AG04450 (cell line): ENCODE measurements around the gene DOCK4. TPM values are rescaled to one million over a fixed set of nuclear protein-coding genes. Genes with fewer than 3 reads are reported as not detected.

Source experiments
- CTCF ChIA-PET: fragments of 300-600, 350-600 bp; formaldehyde crosslinking; extraction: SDS; loops from one replicate; lab custom pipeline; 2022; ENCODE audit warnings: antibody characterized with exemption, inconsistent platforms; lab: Charles Lee
- POLR2A ChIA-PET: fragments of 350-600 bp; formaldehyde crosslinking; extraction: SDS; loops from one replicate; lab custom pipeline; 2021; ENCODE audit warnings: antibody characterized with exemption, inconsistent platforms; lab: Yijun Ruan, JAX
- DNase-seq: peaks from one replicate; pipeline ENCODE4 v3.0.0-alpha.2; 2011; ENCODE audit warnings: low read depth, low spot score
- H3K27ac ChIP-seq: one replicate; pipeline ENCODE4 v1.5.1; 2012; ENCODE audit warnings: low read depth, low read length, control low read depth
- H3K27me3 ChIP-seq: one replicate; pipeline ENCODE4 v1.6.0; 2012; ENCODE audit warnings: low read length; ENCODE audit not compliant: control insufficient read depth, insufficient read depth
- H3K4me3 ChIP-seq: 2 replicates; pipeline ENCODE4 v1.5.1; 2011; ENCODE audit warnings: mild to moderate bottlenecking, low read depth, low read length, control low read depth
- H3K9me3 ChIP-seq: 2 replicates; pipeline ENCODE4 v1.5.1; 2012; ENCODE audit warnings: low read length; ENCODE audit not compliant: control insufficient read depth, insufficient read depth
- polyA plus RNA-seq: library from polyadenylated mRNA; depleted of rRNA; stranded (reverse); fragments of >200 nt; gene quantifications from 2 replicates; pipeline ENCODE4 v1.2.3, GENCODE V29; 2011
- TF ChIP-seq, protein P1 (sequence below): IDR thresholded peaks from 2 replicates; pipeline ENCODE4 v1.5.1; 2011; ENCODE audit warnings: low read depth, low read length, control low read depth, inconsistent platforms

Gene DOCK4
- polyA plus RNA-seq, 1 experiment = 12.6 TPM

GRCh38 chr7:112171673-112172072, 34.5 kb downstream of the DOCK4 start:
- H3K9me3 ChIP-seq = no peaks in the 10 kb centered on the region
- no peaks in the 10 kb centered on the region for H3K27me3 ChIP-seq
- TF ChIP-seq, protein P1, sequence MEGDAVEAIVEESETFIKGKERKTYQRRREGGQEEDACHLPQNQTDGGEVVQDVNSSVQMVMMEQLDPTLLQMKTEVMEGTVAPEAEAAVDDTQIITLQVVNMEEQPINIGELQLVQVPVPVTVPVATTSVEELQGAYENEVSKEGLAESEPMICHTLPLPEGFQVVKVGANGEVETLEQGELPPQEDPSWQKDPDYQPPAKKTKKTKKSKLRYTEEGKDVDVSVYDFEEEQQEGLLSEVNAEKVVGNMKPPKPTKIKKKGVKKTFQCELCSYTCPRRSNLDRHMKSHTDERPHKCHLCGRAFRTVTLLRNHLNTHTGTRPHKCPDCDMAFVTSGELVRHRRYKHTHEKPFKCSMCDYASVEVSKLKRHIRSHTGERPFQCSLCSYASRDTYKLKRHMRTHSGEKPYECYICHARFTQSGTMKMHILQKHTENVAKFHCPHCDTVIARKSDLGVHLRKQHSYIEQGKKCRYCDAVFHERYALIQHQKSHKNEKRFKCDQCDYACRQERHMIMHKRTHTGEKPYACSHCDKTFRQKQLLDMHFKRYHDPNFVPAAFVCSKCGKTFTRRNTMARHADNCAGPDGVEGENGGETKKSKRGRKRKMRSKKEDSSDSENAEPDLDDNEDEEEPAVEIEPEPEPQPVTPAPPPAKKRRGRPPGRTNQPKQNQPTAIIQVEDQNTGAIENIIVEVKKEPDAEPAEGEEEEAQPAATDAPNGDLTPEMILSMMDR = no peak
- no peak overlapping the region for H3K4me3 ChIP-seq
- no peak for DNase-seq
- H3K27ac ChIP-seq = no peak overlapping the region
- POLR2A ChIA-PET = no interaction called here
- CTCF ChIA-PET = no interaction called here

- H3K27me3 ChIP-seq = no peaks in the 10 kb centered on the region
- no peak overlapping the region for H3K4me3 ChIP-seq
- no peak overlapping the region for H3K27ac ChIP-seq
- DNase-seq = no peak
- no peaks in the 10 kb centered on the region for H3K9me3 ChIP-seq
- TF ChIP-seq, protein P1 = no peak
- ChIA-PET CTCF (no interaction called here), POLR2A (no interaction called here)
Measured at GRCh38 chr7:112168915-112169314, 37.3 kb downstream of the DOCK4 start.

DNA sequence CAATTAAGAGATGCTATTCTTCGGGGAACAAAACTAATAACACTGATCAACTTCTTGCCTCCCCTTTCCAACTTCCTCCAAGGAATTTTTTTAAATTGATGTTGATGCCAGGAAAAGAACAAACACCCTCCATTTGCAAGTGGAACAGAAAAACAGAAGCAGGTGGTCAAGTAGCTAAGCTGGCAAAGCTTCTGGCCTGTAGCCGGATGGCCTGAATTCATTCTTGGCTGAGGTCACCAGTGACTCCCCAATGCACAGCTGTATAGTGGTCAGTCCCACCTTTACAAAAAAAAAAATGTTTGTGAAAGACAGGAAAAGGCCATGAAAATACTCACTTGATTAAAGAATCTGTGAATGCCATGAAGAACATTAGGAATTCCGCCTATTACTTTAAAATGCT, 39.1 kb downstream of the DOCK4 start:
- DNase-seq = no peak
- ChIA-PET CTCF (no interaction called here), POLR2A (no interaction called here)
- H3K9me3 ChIP-seq = no peaks in the 10 kb centered on the region
- H3K27ac ChIP-seq = no peak overlapping the region
- TF ChIP-seq, protein P1 = no peak
- no peaks in the 10 kb centered on the region for H3K27me3 ChIP-seq
- no peak overlapping the region for H3K4me3 ChIP-seq

GRCh38 chr7:112162784-112163506, 43.3 kb downstream of the DOCK4 start:
- no peak overlapping the region for H3K27ac ChIP-seq
- TF ChIP-seq, protein P1 = no peak
- DNase-seq = no peak
- no peak overlapping the region for H3K4me3 ChIP-seq
- no peaks in the 10 kb centered on the region for H3K27me3 ChIP-seq
- POLR2A ChIA-PET = interaction anchor here (1.0 kb wide), 1 partner anchor 19 kb away, joined by 4 read pairs; no protein-coding TSS in a partner anchor
- H3K9me3 ChIP-seq = no peaks in the 10 kb centered on the region
- CTCF ChIA-PET = no interaction called here

DNA sequence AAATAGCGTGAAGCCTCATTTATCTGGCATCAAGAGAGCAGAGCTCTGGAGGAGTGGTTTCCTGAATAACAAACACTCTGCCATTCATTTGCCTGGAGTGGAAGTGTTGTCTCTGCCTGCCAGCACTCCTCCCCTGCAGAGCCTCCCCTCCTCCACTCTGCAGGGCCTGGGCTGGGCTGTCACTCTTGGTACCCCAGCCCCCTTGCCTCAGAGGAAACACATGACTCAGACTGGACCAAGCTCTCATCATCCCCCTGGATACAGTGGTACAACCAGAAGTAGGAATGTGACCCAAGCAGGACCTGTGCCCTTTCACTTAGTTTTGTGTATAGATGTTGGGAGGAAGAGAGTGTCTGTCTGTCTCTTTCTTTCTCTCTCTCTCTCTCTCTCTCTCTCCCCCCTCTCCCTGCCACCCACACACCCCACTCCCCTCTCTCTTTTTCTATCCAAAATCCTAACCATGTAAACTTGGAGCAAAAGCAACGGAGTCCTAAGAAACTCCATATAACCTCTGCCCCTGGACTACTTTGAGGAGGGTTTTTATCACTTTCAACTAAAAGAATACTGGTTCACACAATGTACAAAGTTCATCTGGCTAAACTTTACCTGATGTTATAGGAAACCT, 43.9 kb downstream of the DOCK4 start:
- DNase-seq = no peak
- Histone ChIP-seq H3K4me3 (no peak overlapping the region), H3K27ac (no peak overlapping the region), H3K9me3 (no peaks in the 10 kb centered on the region), H3K27me3 (no peaks in the 10 kb centered on the region)
- TF ChIP-seq, protein P1 = no peak
- ChIA-PET POLR2A (interaction anchor here (0.7 to 1.0 kb wide), 3 partner anchors 12 to 43 kb away, joined by 3 to 4 read pairs (median 3); no protein-coding TSS in a partner anchor), CTCF (no interaction called here)
